KMS-11 (cell line): ENCODE data around the gene HK1.

Experiments used
- H2AFZ ChIP-seq: fragments of 200-600 bp; sonication (generic); 2 replicates; pipeline ENCODE4 v1.6.1; 2016; ENCODE audit warnings: antibody characterized with exemption, mixed run types, low read depth
- H3K27ac ChIP-seq: fragments of 200-600 bp; sonication (generic); 2 replicates; pipeline ENCODE4 v1.6.1; 2016; ENCODE audit warnings: mild to moderate bottlenecking, mixed run types
- H3K27me3 ChIP-seq: fragments of 200-600 bp; sonication (generic); 2 replicates; pipeline ENCODE4 v1.6.1; 2017; ENCODE audit warnings: mild to moderate bottlenecking, low read depth, mixed run types, moderate library complexity; ENCODE audit not compliant: insufficient read depth
- H3K36me3 ChIP-seq: fragments of 200-600 bp; sonication (generic); 2 replicates; pipeline ENCODE4 v1.6.1; 2017; ENCODE audit warnings: mild to moderate bottlenecking, mixed run types; ENCODE audit not compliant: insufficient read depth
- H3K4me1 ChIP-seq: fragments of 200-600 bp; sonication (generic); 2 replicates; pipeline ENCODE4 v1.6.1; 2016; ENCODE audit warnings: mild to moderate bottlenecking, low read depth, mixed run types; ENCODE audit not compliant: poor library complexity, severe bottlenecking
- H3K4me2 ChIP-seq: fragments of 200-600 bp; sonication (generic); 2 replicates; pipeline ENCODE4 v1.7.0; 2016; ENCODE audit warnings: mild to moderate bottlenecking, mixed run types
- H3K4me3 ChIP-seq: fragments of 200-600 bp; sonication (generic); IDR thresholded peaks from 2 replicates; pipeline ENCODE4 v1.6.1; 2017; ENCODE audit warnings: low read depth, low read length, mixed read lengths; ENCODE audit not compliant: insufficient read depth
- H3K79me2 ChIP-seq: fragments of 200-600 bp; sonication (generic); 2 replicates; pipeline ENCODE4 v1.6.1; 2016; ENCODE audit warnings: low read depth, mixed run types; ENCODE audit not compliant: insufficient read depth
- H3K9ac ChIP-seq: fragments of 200-600 bp; sonication (generic); 2 replicates; pipeline ENCODE4 v1.6.1; 2016; ENCODE audit warnings: mild to moderate bottlenecking, mixed run types
- H4K20me1 ChIP-seq: fragments of 200-600 bp; sonication (generic); 2 replicates; pipeline ENCODE4 v1.6.1; 2016; ENCODE audit warnings: mild to moderate bottlenecking, mixed run types; ENCODE audit not compliant: insufficient read depth
- CTCF ChIP-seq: fragments of 200-600 bp; sonication (generic); conservative IDR thresholded peaks from 2 replicates; pipeline ENCODE4 v1.6.1; 2017; ENCODE audit warnings: low read depth, mild to moderate bottlenecking, antibody characterized with exemption, low read length, moderate library complexity, mixed read lengths

HK1 gene

GRCh38 chr10:69417542-69417941 is 139.2 kb downstream of the HK1 start:
- Histone ChIP-seq H4K20me1 (no peaks in the 10 kb centered on the region), H3K79me2 (no peaks in the 10 kb centered on the region), H3K27me3 (no peaks in the 10 kb centered on the region), H2AFZ (no peak overlapping the region), H3K4me2 (no peak overlapping the region), H3K4me3 (no peak overlapping the region), H3K9ac (no peak overlapping the region), H3K27ac (no peak overlapping the region), H3K4me1 (peaks cover 4% of the 10 kb centered on the region), H3K36me3 (no peaks in the 10 kb centered on the region)
- no peak for TF ChIP-seq CTCF

GRCh38 chr10:69418052-69418752 is 139.9 kb downstream of the HK1 start:
- peaks cover 4% of the 10 kb centered on the region for H3K4me1 ChIP-seq
- no peak overlapping the region for H3K9ac ChIP-seq
- H3K27me3 ChIP-seq, result no peaks in the 10 kb centered on the region
- H3K27ac ChIP-seq, result no peak overlapping the region
- H3K36me3 ChIP-seq, result no peaks in the 10 kb centered on the region
- no peaks in the 10 kb centered on the region for H3K79me2 ChIP-seq
- no peak for TF ChIP-seq CTCF
- no peak overlapping the region for H3K4me2 ChIP-seq
- no peak overlapping the region for H3K4me3 ChIP-seq
- H2AFZ ChIP-seq, result no peak overlapping the region
- H4K20me1 ChIP-seq, result no peaks in the 10 kb centered on the region

GRCh38 chr10:69419096-69419743 is 140.9 kb downstream of the HK1 start:
- no peak overlapping the region for H3K27ac ChIP-seq
- H2AFZ ChIP-seq, result no peak overlapping the region
- TF ChIP-seq CTCF, result no peak
- H3K36me3 ChIP-seq, result no peaks in the 10 kb centered on the region
- no peak overlapping the region for H3K4me3 ChIP-seq
- H3K79me2 ChIP-seq, result no peaks in the 10 kb centered on the region
- H3K4me2 ChIP-seq, result no peak overlapping the region
- no peaks in the 10 kb centered on the region for H3K27me3 ChIP-seq
- H3K4me1 ChIP-seq, result peaks cover 4% of the 10 kb centered on the region
- H4K20me1 ChIP-seq, result no peaks in the 10 kb centered on the region
- H3K9ac ChIP-seq, result no peak overlapping the region

GRCh38 chr10:69419744-69420126 is 141.4 kb downstream of the HK1 start:
- Histone ChIP-seq H4K20me1 (no peaks in the 10 kb centered on the region), H3K4me1 (peaks cover 4% of the 10 kb centered on the region), H3K27me3 (no peaks in the 10 kb centered on the region), H3K4me2 (no peak overlapping the region), H2AFZ (no peak overlapping the region), H3K4me3 (no peak overlapping the region), H3K9ac (no peak overlapping the region), H3K79me2 (no peaks in the 10 kb centered on the region), H3K36me3 (no peaks in the 10 kb centered on the region), H3K27ac (no peak overlapping the region)
- TF ChIP-seq CTCF, result no peak
